ENCODE measurements around the gene C1orf210.

GRCh38 chr1:43298055-43298454 is 12.7 kb upstream of the C1orf210 start:
- no peak for TF ChIP-seq EZH2phosphoT487 (IDR thresholded peaks at IDR 0.05; ENCODE audit: borderline replicate concordance, low read length)
- TF ChIP-seq CTCF (IDR thresholded peaks at IDR 0.05; ENCODE audit: low read depth, low read length, poor library complexity, severe bottlenecking) = no peak

All from DOHH2 (cell line).